K562 (cell line): ENCODE measurements around the gene BID. TPM values are rescaled to one million over a fixed set of nuclear protein-coding genes. Genes with fewer than 3 reads are reported as not detected.

Source experiments
- ATAC-seq: fragments of 200-7000 bp; cut with Tn5 transposase; 3 replicates; pipeline ENCODE4 v1.9.1; 2020; ENCODE audit warnings: moderate library complexity
- BruUV-seq: library from RNA; stranded (reverse); fragments of 400-500 nt; replicated peaks from 2 replicates; lab custom pipeline; 2021; lab: Mats Ljungman, UMichigan
- CTCF ChIA-PET: fragments of 300-600 bp; formaldehyde crosslinking; extraction: SDS; loops from one replicate; lab custom pipeline; 2021; ENCODE audit warnings: low intra/inter-chr PET ratio; lab: Yijun Ruan, JAX
- POLR2A ChIA-PET: fragments of 300-600, 350-650 bp; sonication (Branson Sonifier 250); formaldehyde crosslinking; extraction: SDS; loops from one replicate; lab custom pipeline; 2021; ENCODE audit warnings: antibody characterized with exemption, inconsistent platforms; lab: Yijun Ruan, JAX
- DNase-seq, 4 experiments: peaks; one replicate each; pipeline versions ENCODE4 v3.0.0 to v3.0.0-alpha.2; 2011 to 2018; ENCODE audit warnings: low spot score in 3 of 4, mixed read lengths in 3 of 4; ENCODE audit errors: extremely low read depth in 1 of 4
- FAIRE-seq: peaks from 2 replicates; lab custom pipeline; 2011; peaks lifted over from hg19 to GRCh38; lab: Jason Lieb, UNC
- H2AFZ ChIP-seq: 2 replicates; pipeline ENCODE4 v1.6.0; 2011; ENCODE audit warnings: low read depth, low read length, control low read depth, inconsistent platforms
- H3K27ac ChIP-seq: fragments of 200-600 bp; 3 replicates; pipeline ENCODE4 v1.8.0; 2011; ENCODE audit warnings: low read depth, mild to moderate bottlenecking, control low read depth, inconsistent platforms, low read length, moderate library complexity, mixed read lengths; ENCODE audit errors: extremely low read depth
- H3K27me3 ChIP-seq, 2 experiments: fragments of 300-600 bp in 1 of 2; 2 replicates in 1 of 2; 3 replicates in 1 of 2; pipeline versions ENCODE4 v1.6.0 to v1.8.0; 2011; ENCODE audit warnings: inconsistent platforms in 2 of 2, low read length in 2 of 2, mild to moderate bottlenecking in 1 of 2, mixed read lengths in 1 of 2, moderate library complexity in 1 of 2; ENCODE audit not compliant: control insufficient read depth in 2 of 2, insufficient read depth in 2 of 2
- H3K36me3 ChIP-seq: fragments of 300-600 bp; 3 replicates; pipeline ENCODE4 v1.8.0; 2011; ENCODE audit warnings: mild to moderate bottlenecking, low read length, inconsistent platforms; ENCODE audit not compliant: control insufficient read depth, insufficient read depth
- H3K4me1 ChIP-seq, 2 experiments: fragments of 200-600 bp in 1 of 2; replicated peaks in 1 of 2; 2 replicates in 1 of 2; 3 replicates in 1 of 2; pipeline versions ENCODE4 v1.5.1 to v1.8.0; 2011; ENCODE audit warnings: inconsistent platforms in 2 of 2, low read length in 2 of 2, mild to moderate bottlenecking in 1 of 2, mixed read lengths in 1 of 2, moderate library complexity in 1 of 2; ENCODE audit not compliant: control insufficient read depth in 2 of 2, insufficient read depth in 2 of 2
- H3K4me2 ChIP-seq: 2 replicates; pipeline ENCODE4 v1.6.1; 2011; ENCODE audit warnings: low read length, control low read depth, inconsistent platforms, mixed read lengths; ENCODE audit not compliant: insufficient read depth
- H3K4me3 ChIP-seq: fragments of 200-600 bp; sonication (generic), shearing (Covaris generic); 2 replicates; pipeline ENCODE4 v1.5.1; 2016; ENCODE audit warnings: control low read depth, inconsistent platforms
- H3K79me2 ChIP-seq: fragments of 200-600 bp; 3 replicates; pipeline ENCODE4 v1.8.0; 2011; ENCODE audit warnings: low read length, inconsistent platforms; ENCODE audit not compliant: control insufficient read depth, insufficient read depth
- H3K9ac ChIP-seq, 2 experiments: 2 replicates each; pipeline versions ENCODE4 v1.6.0 to v1.6.1; 2011; ENCODE audit warnings: low read depth in 2 of 2, low read length in 2 of 2, control low read depth in 1 of 2, inconsistent platforms in 1 of 2, mild to moderate bottlenecking in 1 of 2, mixed read lengths in 1 of 2; ENCODE audit not compliant: insufficient read depth in 1 of 2
- H3K9me1 ChIP-seq: one replicate; pipeline ENCODE4 v1.6.0; 2011; ENCODE audit warnings: inconsistent platforms, mild to moderate bottlenecking, low read length, moderate library complexity; ENCODE audit not compliant: control insufficient read depth, insufficient read depth
- H3K9me3 ChIP-seq: replicated peaks from 2 replicates; pipeline ENCODE4 v1.5.1; 2011; ENCODE audit warnings: low read depth, low read length, inconsistent platforms; ENCODE audit not compliant: control insufficient read depth, insufficient read depth
- H4K20me1 ChIP-seq: replicated peaks from 2 replicates; pipeline ENCODE4 v1.6.1; 2011; ENCODE audit warnings: low read length, inconsistent platforms, mixed read lengths; ENCODE audit not compliant: control insufficient read depth, insufficient read depth
- BACH1 ChIP-seq: fragments of 200-800 bp; sonication (Bioruptor generic); IDR thresholded peaks from 2 replicates; pipeline ENCODE4 v1.6.1; 2016; ENCODE audit warnings: missing genetic modification characterization, missing compliant biosample characterization
- CCAR2 ChIP-seq: fragments of 200-400 bp; formaldehyde crosslinking; IDR thresholded peaks from 2 replicates; pipeline ENCODE4 v1.6.1; 2017; ENCODE audit warnings: mild to moderate bottlenecking, low read depth, low read length
- PTTG1 ChIP-seq: fragments of 450-650 bp; IDR thresholded peaks from 2 replicates; pipeline ENCODE4 v1.6.1; 2016; ENCODE audit warnings: low read depth, mild to moderate bottlenecking, missing genetic modification characterization, missing compliant biosample characterization
- TFAM ChIP-seq: fragments of 250-450 bp; sonication (Bioruptor Pico); conservative IDR thresholded peaks from 2 replicates; pipeline ENCODE4 v1.5.0; 2021; ENCODE audit warnings: mild to moderate bottlenecking, moderate library complexity
- ZNF609 ChIP-seq: sonication (generic); formaldehyde crosslinking; IDR thresholded peaks from 2 replicates; pipeline ENCODE4 v1.8.1; 2023; ENCODE audit warnings: missing genetic modification reagents, mild to moderate bottlenecking, borderline replicate concordance
- ZNF644 ChIP-seq: fragments of 200-800 bp; sonication (Bioruptor generic); IDR thresholded peaks from 2 replicates; pipeline ENCODE4 v1.6.1; 2016; ENCODE audit warnings: low read depth, missing genetic modification characterization, missing compliant biosample characterization
- WGBS: fragments of 100-300 bp; shearing (Covaris generic); methylation state at CpG from one replicate; pipeline ENCODE4 v1.1.6; 2016; ENCODE audit warnings: low coverage, mixed read lengths; ENCODE audit not compliant: insufficient coverage; ENCODE audit errors: missing lambda C conversion rate; 5-methylcytosine and 5-hydroxymethylcytosine counted together
- in situ Hi-C: fragments of 300-500 bp; cut with MboI; formaldehyde crosslinking; loops from 4 replicates; pipeline ENCODE4 v1.15.0; 2018; ENCODE audit warnings: inconsistent platforms, mixed read lengths
- intact Hi-C: fragments of 100-400 bp; cut with micrococcal nuclease; formaldehyde crosslinking; loops from 2 replicates; pipeline ENCODE4 v1.14.2; 2022
- polyA plus RNA-seq, 8 experiments: library from polyadenylated mRNA; depleted of rRNA in 4 of 8; stranded (reverse) in 5 of 8; unstranded in 3 of 8; fragments of >200 nt; fragmentation: Nextera tagmentation in 2 of 8; fragmentation: Illumina TruSeq in 1 of 8; extraction: Ambion mirVana in 2 of 8; extraction: Trizol in 1 of 8; gene quantifications; 2 replicates each; pipeline versions ENCODE4 v1.2.1 to v1.2.3, GENCODE V29; 2011 to 2014; ENCODE audit warnings: inconsistent platforms in 1 of 8, missing spikeins in 1 of 8
- total RNA-seq, 7 experiments: library from RNA; depleted of rRNA in 6 of 7; stranded (reverse); fragments of >200 nt in 6 of 7; fragmentation: Illumina TruSeq in 2 of 7; extraction: Trizol in 2 of 7; gene quantifications; 2 replicates each; pipeline versions ENCODE4 v1.2.1 to v1.2.3, GENCODE V29; 2011 to 2021; ENCODE audit warnings: low replicate concordance in 1 of 7
- TF ChIP-seq, protein P1 (sequence below), 2 experiments: fragments of 450-650 bp; conservative IDR thresholded peaks; 2 replicates each; pipeline ENCODE4 v1.6.1; 2017; ENCODE audit warnings: mild to moderate bottlenecking in 2 of 2, moderate library complexity in 2 of 2

Gene BID
- total and polyA plus RNA-seq, 9 of the 15 experiments (the other 6 are each of a cell fraction or from before 2014, with no cell fraction given), result 5.2 to 209 (median 63.7) TPM

DNA sequence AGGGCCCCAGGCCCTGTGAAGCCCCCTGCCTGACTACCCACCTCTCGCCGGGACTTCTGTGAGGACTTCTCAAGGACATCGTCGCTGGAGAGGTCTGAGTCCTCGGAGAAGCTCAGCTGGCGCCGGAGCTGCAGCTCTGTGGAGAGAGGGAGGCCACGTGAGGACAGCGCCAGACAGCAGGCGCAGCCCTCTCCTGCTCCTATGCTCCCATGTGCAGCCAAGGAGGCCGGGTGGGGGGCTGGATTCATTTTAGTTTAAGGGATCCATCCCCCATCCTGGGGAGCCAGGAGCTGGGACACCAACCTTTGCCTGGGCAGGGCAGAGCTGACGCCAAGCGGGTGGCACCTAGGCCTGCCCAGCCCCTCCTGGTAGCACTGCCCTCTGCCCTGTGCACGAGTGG lies 42.4 kb upstream of the BID start:
- no TSS peak for BruUV-seq

More for the DNA sequence above, 42.4 kb upstream of the BID start:
- ChIA-PET CTCF (no interaction called here), POLR2A (interaction anchor here (0.8 to 1.1 kb wide), 2 partner anchors 32 to 261 kb away, joined by 3 read pairs; partner anchors contain the start of gene PEX26)
- no peak overlapping the region for H3K27ac ChIP-seq
- no peak overlapping the region for H3K4me2 ChIP-seq
- H2AFZ ChIP-seq, result no peak overlapping the region
- intact Hi-C loops, result no loop called here
- ATAC-seq, result no peak
- no peak overlapping the region for H3K9ac ChIP-seq
- H3K4me1 ChIP-seq, result peaks cover 0 to 8% of the 10 kb centered on the region in 2 experiments; a peak in 1 of 5 replicates
- FAIRE-seq, result no peak
- in situ Hi-C loops, result no loop called here
- H3K79me2 ChIP-seq, result no peaks in the 10 kb centered on the region
- 0 out of 2 replicates have a peak, but pooled peaks cover 4% of the 10 kb centered on the region for H4K20me1 ChIP-seq
- no peaks in the 10 kb centered on the region for H3K9me3 ChIP-seq
- H3K36me3 ChIP-seq, result peaks cover 10% of the 10 kb centered on the region; the same call in 1 of the 3 replicates
- TF ChIP-seq BACH1 (tag) (no peak), CCAR2 (no peak), ZNF644 (tag) (no peak), PTTG1 (tag) (no peak), ZNF609 (CRISPR knock-in tag) (no peak), TFAM (CRISPR knock-in tag) (no peak)
- TF ChIP-seq, protein P1, sequence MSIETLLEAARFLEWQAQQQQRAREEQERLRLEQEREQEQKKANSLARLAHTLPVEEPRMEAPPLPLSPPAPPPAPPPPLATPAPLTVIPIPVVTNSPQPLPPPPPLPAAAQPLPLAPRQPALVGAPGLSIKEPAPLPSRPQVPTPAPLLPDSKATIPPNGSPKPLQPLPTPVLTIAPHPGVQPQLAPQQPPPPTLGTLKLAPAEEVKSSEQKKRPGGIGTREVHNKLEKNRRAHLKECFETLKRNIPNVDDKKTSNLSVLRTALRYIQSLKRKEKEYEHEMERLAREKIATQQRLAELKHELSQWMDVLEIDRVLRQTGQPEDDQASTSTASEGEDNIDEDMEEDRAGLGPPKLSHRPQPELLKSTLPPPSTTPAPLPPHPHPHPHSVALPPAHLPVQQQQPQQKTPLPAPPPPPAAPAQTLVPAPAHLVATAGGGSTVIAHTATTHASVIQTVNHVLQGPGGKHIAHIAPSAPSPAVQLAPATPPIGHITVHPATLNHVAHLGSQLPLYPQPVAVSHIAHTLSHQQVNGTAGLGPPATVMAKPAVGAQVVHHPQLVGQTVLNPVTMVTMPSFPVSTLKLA (conservative IDR thresholded peaks at IDR 0.05), result no peak
- no peaks in the 10 kb centered on the region for H3K9me1 ChIP-seq
- DNase-seq, result no peak
- WGBS, result 82% methylated on average over 13 of the region's 14 CpGs
- H3K4me3 ChIP-seq, result no peak overlapping the region
- H3K27me3 ChIP-seq, result no peaks in the 10 kb centered on the region
